Thyroid gland (tissue), 4 donors: Measurements from ENCODE around the gene SLMAP.

Source experiments
- CTCF ChIP-seq, 6 experiments: fragments of 200-600 bp in 3 of 6; fragments of 450-650 bp in 3 of 6; sonication (generic) in 3 of 6; IDR thresholded peaks; one replicate each; pipeline ENCODE4 v1.5.1; 2016 to 2019; ENCODE audit warnings: antibody characterized with exemption in 6 of 6, mild to moderate bottlenecking in 2 of 6, inconsistent platforms in 1 of 6, moderate library complexity in 1 of 6
- POLR2A ChIP-seq, 2 donors: fragments of 450-650 bp; IDR thresholded peaks; one replicate each; pipeline ENCODE4 v1.6.1; 2017; ENCODE audit warnings: antibody characterized with exemption in 2 of 2, mild to moderate bottlenecking in 2 of 2, moderate library complexity in 1 of 2

GRCh38 chr3:57805674-57806073 lies 49.6 kb downstream of the SLMAP start:
- TF ChIP-seq POLR2A (IDR thresholded peaks at IDR 0.05) = no peak
- no peak for TF ChIP-seq CTCF (IDR thresholded peaks at IDR 0.05)
